H9 (cell line): ENCODE measurements around the gene DNAI1. TPM values are rescaled to one million over a fixed set of nuclear protein-coding genes. Genes with fewer than 3 reads are reported as not detected.

Source experiments
- DNase-seq: peaks from one replicate; pipeline ENCODE4 v3.0.0-alpha.2; 2017
- H2AFZ ChIP-seq: one replicate; pipeline ENCODE4 v1.6.1; 2013; ENCODE audit warnings: mild to moderate bottlenecking, low read length, control low read depth, moderate library complexity
- H2AK5ac ChIP-seq: 2 replicates; pipeline ENCODE4 v1.6.1; 2013; ENCODE audit warnings: low read length, control low read depth, mixed read lengths; ENCODE audit not compliant: insufficient read length
- H2BK120ac ChIP-seq: one replicate; pipeline ENCODE4 v1.6.1; 2013; ENCODE audit warnings: low read depth, mild to moderate bottlenecking, low read length, control low read depth, inconsistent platforms; ENCODE audit not compliant: poor library complexity, severe bottlenecking
- H2BK12ac ChIP-seq: 2 replicates; pipeline ENCODE4 v1.6.1; 2013; ENCODE audit warnings: low read length, control low read depth, mixed read lengths, low read depth; ENCODE audit not compliant: insufficient read length
- H2BK15ac ChIP-seq: 2 replicates; pipeline ENCODE4 v1.6.1; 2013; ENCODE audit warnings: low read depth, low read length, control low read depth
- H2BK20ac ChIP-seq: one replicate; pipeline ENCODE4 v1.6.1; 2013; ENCODE audit warnings: low read depth, mild to moderate bottlenecking, low read length, control low read depth, inconsistent platforms; ENCODE audit not compliant: poor library complexity, severe bottlenecking
- H2BK5ac ChIP-seq: 2 replicates; pipeline ENCODE4 v1.6.1; 2013; ENCODE audit warnings: low read length, control low read depth, mixed read lengths; ENCODE audit not compliant: insufficient read length
- H3K14ac ChIP-seq: 2 replicates; pipeline ENCODE4 v1.6.1; 2013; ENCODE audit warnings: low read length, control low read depth; ENCODE audit not compliant: insufficient read depth
- H3K18ac ChIP-seq: 2 replicates; pipeline ENCODE4 v1.6.1; 2013; ENCODE audit warnings: low read depth, mild to moderate bottlenecking, mixed read lengths, low read length, control low read depth; ENCODE audit not compliant: insufficient read length
- H3K23ac ChIP-seq: 2 replicates; pipeline ENCODE4 v1.6.1; 2013; ENCODE audit warnings: low read length, control low read depth, mixed read lengths, low read depth; ENCODE audit not compliant: insufficient read length
- H3K23me2 ChIP-seq: 2 replicates; pipeline ENCODE4 v1.6.1; 2013; ENCODE audit warnings: low read depth, mild to moderate bottlenecking, mixed read lengths, low read length, control low read depth; ENCODE audit not compliant: insufficient read length, poor library complexity, severe bottlenecking
- H3K27ac ChIP-seq: 2 replicates; pipeline ENCODE4 v1.5.1; 2013; ENCODE audit warnings: low read length, control low read depth, mixed read lengths, low read depth; ENCODE audit not compliant: insufficient read length
- H3K27me3 ChIP-seq: 2 replicates; pipeline ENCODE4 v1.6.1; 2013; ENCODE audit warnings: low read length, control low read depth, inconsistent platforms; ENCODE audit not compliant: insufficient read depth
- H3K4ac ChIP-seq: 2 replicates; pipeline ENCODE4 v1.6.1; 2013; ENCODE audit warnings: low read depth, mild to moderate bottlenecking, control low read depth, inconsistent platforms, low read length, moderate library complexity
- H3K4me1 ChIP-seq: 2 replicates; pipeline ENCODE4 v1.6.1; 2013; ENCODE audit warnings: low read length, control low read depth, inconsistent platforms; ENCODE audit not compliant: insufficient read depth
- H3K4me2 ChIP-seq: 2 replicates; pipeline ENCODE4 v1.6.1; 2013; ENCODE audit warnings: low read length, control low read depth, mixed read lengths; ENCODE audit not compliant: insufficient read length, insufficient read depth
- H3K56ac ChIP-seq: 2 replicates; pipeline ENCODE4 v1.6.1; 2013; ENCODE audit warnings: low read depth, mild to moderate bottlenecking, mixed read lengths, low read length, control low read depth; ENCODE audit not compliant: insufficient read length
- H3K79me1 ChIP-seq: 2 replicates; pipeline ENCODE4 v1.6.1; 2013; ENCODE audit warnings: low read depth, mild to moderate bottlenecking, moderate library complexity, low read length, control low read depth, inconsistent platforms; ENCODE audit not compliant: insufficient read depth, poor library complexity, severe bottlenecking
- H3K79me2 ChIP-seq: 2 replicates; pipeline ENCODE4 v1.6.1; 2013; ENCODE audit warnings: low read length, control low read depth, inconsistent platforms; ENCODE audit not compliant: insufficient read depth
- H3K9ac ChIP-seq: 2 replicates; pipeline ENCODE4 v1.6.1; 2013; ENCODE audit warnings: low read length, control low read depth, mixed read lengths; ENCODE audit not compliant: insufficient read length; ENCODE audit errors: extremely low read depth
- H3K9me3 ChIP-seq: one replicate; pipeline ENCODE4 v1.6.1; 2013; ENCODE audit warnings: low read depth, low read length, inconsistent platforms; ENCODE audit not compliant: control insufficient read depth
- H3T11ph ChIP-seq: one replicate; pipeline ENCODE4 v1.6.1; 2013; ENCODE audit warnings: mild to moderate bottlenecking, low read length, control low read depth, inconsistent platforms
- H4K20me1 ChIP-seq: one replicate; pipeline ENCODE4 v1.6.1; 2013; ENCODE audit not compliant: control insufficient read depth, insufficient read length, insufficient read depth
- H4K5ac ChIP-seq: 2 replicates; pipeline ENCODE4 v1.6.1; 2013; ENCODE audit warnings: low read depth, mild to moderate bottlenecking, mixed read lengths, low read length, control low read depth; ENCODE audit not compliant: insufficient read length
- H4K8ac ChIP-seq: replicated peaks from 2 replicates; pipeline ENCODE4 v1.6.1; 2013; ENCODE audit warnings: low read length, control low read depth, mixed read lengths, low read depth; ENCODE audit not compliant: insufficient read length
- H4K91ac ChIP-seq: 2 replicates; pipeline ENCODE4 v1.6.1; 2013; ENCODE audit warnings: low read depth, mild to moderate bottlenecking, moderate library complexity, mixed read lengths, low read length, control low read depth; ENCODE audit not compliant: insufficient read length
- H3K27ac Mint-ChIP-seq, 3 experiments: 2 replicates in 2 of 3; 3 replicates in 1 of 3; pipeline ENCODE4 v1.8.0; 2020 to 2021; ENCODE audit warnings: mixed read lengths in 3 of 3, mild to moderate bottlenecking in 1 of 3, moderate library complexity in 1 of 3
- H3K27me3 Mint-ChIP-seq: 2 replicates; pipeline ENCODE4 v1.8.0; 2021; ENCODE audit warnings: low read depth, mild to moderate bottlenecking, moderate library complexity, mixed read lengths
- H3K36me3 Mint-ChIP-seq, 3 experiments: 2 replicates in 2 of 3; 3 replicates in 1 of 3; pipeline ENCODE4 v1.8.0; 2020 to 2021; ENCODE audit warnings: low read depth in 3 of 3, mixed read lengths in 3 of 3; ENCODE audit not compliant: insufficient read depth in 1 of 3
- H3K4me1 Mint-ChIP-seq, 2 experiments: 2 replicates each; pipeline ENCODE4 v1.8.0; 2020; ENCODE audit warnings: mixed read lengths in 2 of 2
- H3K4me3 Mint-ChIP-seq, 2 experiments: 2 replicates in 1 of 2; 3 replicates in 1 of 2; pipeline ENCODE4 v1.8.0; 2020 to 2021; ENCODE audit warnings: mild to moderate bottlenecking in 2 of 2, mixed read lengths in 2 of 2, moderate library complexity in 1 of 2
- H3K9me3 Mint-ChIP-seq, 2 experiments: 2 replicates in 1 of 2; 3 replicates in 1 of 2; pipeline ENCODE4 v1.8.0; 2020; ENCODE audit warnings: mild to moderate bottlenecking in 2 of 2, mixed read lengths in 2 of 2, moderate library complexity in 1 of 2
- CTCF ChIP-seq: fragments of 200-600 bp; sonication (generic); conservative IDR thresholded peaks from 3 replicates; pipeline ENCODE4 v1.8.0; 2021; ENCODE audit warnings: antibody characterized with exemption, mild to moderate bottlenecking
- whole genome bisulfite sequencing: extraction: QIAGEN DNeasy Blood & Tissue Kit; methylation state at CpG from one replicate; pipeline ENCODE4 v1.1.7; 2013; ENCODE audit warnings: missing lambda C conversion rate, low lambda C conversion rate, mixed read lengths; ENCODE audit not compliant: insufficient read length; ENCODE audit errors: extremely low coverage; 5-methylcytosine and 5-hydroxymethylcytosine counted together
- total RNA-seq: library from RNA; stranded (reverse); gene quantifications from 2 replicates; pipeline ENCODE4 v1.2.1, GENCODE V29; 2021

The DNAI1 gene
- total RNA-seq, 1 experiment from 2014 or later = 0.22 TPM

GRCh38 chr9:34540827-34541226 is 82.2 kb downstream of the DNAI1 start:
- Histone ChIP-seq H2BK15ac (no peak overlapping the region), H3K9me3 (no peaks in the 10 kb centered on the region), H3T11ph (no peak overlapping the region), H2AFZ (no peak overlapping the region), H3K23me2 (no peaks in the 10 kb centered on the region), H3K9ac (no peak overlapping the region), H3K14ac (no peak overlapping the region), H3K79me2 (no peaks in the 10 kb centered on the region), H2BK20ac (no peak overlapping the region), H2BK5ac (no peak overlapping the region), H2BK12ac (no peak overlapping the region), H3K23ac (no peak overlapping the region), H3K18ac (no peak overlapping the region), H4K5ac (no peak overlapping the region), H2AK5ac (no peak overlapping the region), H4K20me1 (no peaks in the 10 kb centered on the region), H3K4ac (no peak overlapping the region), H3K4me1 (no peaks in the 10 kb centered on the region), H3K56ac (no peak overlapping the region), H4K8ac (no peak overlapping the region), H3K4me2 (no peak overlapping the region), H3K79me1 (no peaks in the 10 kb centered on the region), H4K91ac (no peak overlapping the region), H3K27ac (no peak overlapping the region), H3K27me3 (no peaks in the 10 kb centered on the region), H2BK120ac (no peak overlapping the region)
- DNase-seq = no peak
- H3K4me3 Mint-ChIP-seq = no peak overlapping the region
- H3K27ac Mint-ChIP-seq = no peak overlapping the region
- no CpG with 5 or more reads among the region's 2 CpGs for WGBS
- no peaks in the 10 kb centered on the region for H3K9me3 Mint-ChIP-seq
- H3K4me1 Mint-ChIP-seq = peaks cover 3% of the 10 kb centered on the region in 2 experiments; a peak in 3 of 4 replicates
- TF ChIP-seq CTCF = no peak
- no peaks in the 10 kb centered on the region for H3K36me3 Mint-ChIP-seq
- peaks cover 16% of the 10 kb centered on the region for H3K27me3 Mint-ChIP-seq
